Type B pancreatic cell (in vitro differentiated cells): ENCODE measurements around the gene UQCRQ. TPM values are rescaled to one million over a fixed set of nuclear protein-coding genes. Genes with fewer than 3 reads are reported as not detected.

Experiments used
- DNase-seq: peaks from one replicate; pipeline ENCODE4 v3.0.0; 2021; ENCODE audit warnings: mixed read lengths; ENCODE audit not compliant: unreplicated experiment; ENCODE audit errors: extremely low spot score
- H3K27ac Mint-ChIP-seq: 2 replicates; pipeline ENCODE4 v1.8.0; 2021; ENCODE audit warnings: mild to moderate bottlenecking, mixed read lengths
- H3K27me3 Mint-ChIP-seq: 2 replicates; pipeline ENCODE4 v1.8.0; 2021; ENCODE audit warnings: mixed read lengths
- H3K36me3 Mint-ChIP-seq: 2 replicates; pipeline ENCODE4 v1.8.0; 2021; ENCODE audit warnings: mixed read lengths
- H3K4me1 Mint-ChIP-seq: one replicate; pipeline ENCODE4 v1.8.0; 2021; ENCODE audit warnings: mixed read lengths; ENCODE audit not compliant: unreplicated experiment
- H3K4me3 Mint-ChIP-seq: 2 replicates; pipeline ENCODE4 v1.8.0; 2021; ENCODE audit warnings: mild to moderate bottlenecking, mixed read lengths
- H3K9me3 Mint-ChIP-seq: 2 replicates; pipeline ENCODE4 v1.8.0; 2021; ENCODE audit warnings: mixed read lengths
- CTCF ChIP-seq: fragments of 200-600 bp; sonication (generic); conservative IDR thresholded peaks from 2 replicates; pipeline ENCODE4 v1.5.0; 2021; ENCODE audit warnings: antibody characterized with exemption, mild to moderate bottlenecking
- total RNA-seq: library from RNA; stranded (reverse); gene quantifications from 2 replicates; pipeline ENCODE4 v1.2.1, GENCODE V29; 2021; ENCODE audit warnings: low replicate concordance

Gene UQCRQ
- total RNA-seq, 1 donor from 2014 or later: 445 TPM

GRCh38 chr5:132837868-132838267 lies 28.6 kb upstream of the UQCRQ start:
- Mint-ChIP-seq H3K36me3 (no peaks in the 10 kb centered on the region), H3K9me3 (no peaks in the 10 kb centered on the region), H3K4me3 (peak overlapping the region; percentile 67), H3K27me3 (peaks cover 8% of the 10 kb centered on the region), H3K4me1 (peaks cover 26% of the 10 kb centered on the region), H3K27ac (peak overlapping the region; percentile 76)
- TF ChIP-seq CTCF: no peak
- DNase-seq: peak; percentile 32

GRCh38 chr5:132838516-132839282 lies 27.7 kb upstream of the UQCRQ start:
- no peaks in the 10 kb centered on the region for H3K36me3 Mint-ChIP-seq
- no peak for DNase-seq
- peaks cover 3% of the 10 kb centered on the region for H3K27me3 Mint-ChIP-seq
- peak overlapping the region; percentile 90 for H3K27ac Mint-ChIP-seq
- H3K4me3 Mint-ChIP-seq: no peak overlapping the region
- H3K4me1 Mint-ChIP-seq: peaks cover 26% of the 10 kb centered on the region
- H3K9me3 Mint-ChIP-seq: no peaks in the 10 kb centered on the region
- TF ChIP-seq CTCF: no peak

- peaks cover 26% of the 10 kb centered on the region for H3K4me1 Mint-ChIP-seq
- peak overlapping the region; percentile 90 for H3K27ac Mint-ChIP-seq
- no peak for DNase-seq
- H3K4me3 Mint-ChIP-seq: no peak overlapping the region
- H3K36me3 Mint-ChIP-seq: no peaks in the 10 kb centered on the region
- H3K9me3 Mint-ChIP-seq: no peaks in the 10 kb centered on the region
- peaks cover 3% of the 10 kb centered on the region for H3K27me3 Mint-ChIP-seq
- TF ChIP-seq CTCF: no peak
These were observed 26.8 kb upstream of the UQCRQ start for GRCh38 chr5:132839426-132840301.

GRCh38 chr5:132840313-132840712 lies 26.1 kb upstream of the UQCRQ start:
- peaks cover 26% of the 10 kb centered on the region for H3K4me1 Mint-ChIP-seq
- DNase-seq: no peak

GRCh38 chr5:132840896-132841295 lies 25.5 kb upstream of the UQCRQ start:
- no peak for TF ChIP-seq CTCF
- Mint-ChIP-seq H3K27me3 (peaks cover 3% of the 10 kb centered on the region), H3K4me1 (peaks cover 26% of the 10 kb centered on the region), H3K27ac (peak overlapping the region; percentile 90), H3K36me3 (no peaks in the 10 kb centered on the region), H3K9me3 (no peaks in the 10 kb centered on the region), H3K4me3 (no peak overlapping the region)
- no peak for DNase-seq

More at GRCh38 chr5:132840313-132840712, 26.1 kb upstream of the UQCRQ start:
- Mint-ChIP-seq H3K36me3 (no peaks in the 10 kb centered on the region), H3K4me3 (no peak overlapping the region), H3K27me3 (peaks cover 3% of the 10 kb centered on the region), H3K27ac (peak overlapping the region; percentile 90), H3K9me3 (no peaks in the 10 kb centered on the region)
- no peak for TF ChIP-seq CTCF
